Jurkat, Clone E6-1 (cell line): ENCODE data around the gene ZNF155.

ENCODE experiments used
- DNase-seq: peaks from one replicate; pipeline ENCODE4 v3.0.0-alpha.2; 2011; ENCODE audit warnings: low read depth, low spot score
- H3K4me3 ChIP-seq: 2 replicates; pipeline ENCODE4 v1.5.1; 2011; ENCODE audit warnings: mild to moderate bottlenecking, low read length, control low read depth, moderate library complexity

ZNF155 gene

DNA sequence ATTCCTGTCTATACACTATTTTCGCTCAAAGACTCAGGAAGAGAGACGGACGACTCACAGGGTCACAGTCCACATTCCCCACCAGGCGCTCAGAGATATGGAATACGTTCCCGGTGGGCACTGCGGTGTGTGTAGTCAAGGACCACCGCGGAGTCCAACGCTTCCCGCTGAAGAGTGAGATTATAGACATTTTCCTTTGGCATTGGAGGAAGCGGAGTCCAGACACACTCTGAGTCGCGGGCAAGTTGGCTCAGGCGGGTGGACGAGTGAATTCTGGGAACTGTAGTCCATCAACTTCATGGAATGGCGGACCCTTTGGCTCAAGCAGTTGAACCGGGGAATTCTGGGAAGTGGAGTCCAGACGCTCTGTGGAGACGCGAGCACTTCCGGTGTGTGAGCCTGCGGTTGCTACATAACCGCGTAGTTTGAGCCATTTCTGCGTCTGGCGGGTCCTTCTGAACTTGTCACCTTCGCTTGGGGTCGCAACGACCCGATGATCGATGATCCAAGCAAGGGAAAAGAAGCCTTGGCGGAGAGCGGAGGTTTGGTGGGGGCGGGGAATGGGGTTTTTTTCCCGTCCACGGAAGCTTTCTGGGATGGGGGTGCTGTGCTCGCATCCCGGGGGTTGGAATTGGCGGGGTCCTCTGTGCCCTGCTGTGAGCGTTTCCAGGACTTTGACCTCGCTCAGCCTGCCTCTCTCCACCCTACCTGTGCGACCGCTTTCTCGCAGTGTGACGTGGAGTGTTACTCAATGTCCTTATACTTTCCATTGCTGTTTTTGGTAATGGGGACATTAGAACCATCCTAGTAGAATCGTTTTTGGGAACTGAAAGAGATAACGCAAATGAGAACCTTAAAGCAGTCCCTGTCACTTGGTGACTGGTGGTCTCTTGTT is 18.8 kb downstream of the ZNF155 start, which contains the start of gene ZNF230:
Gene ZNF230, plus strand, starts transcription at position 392 of the 895 bp plus-strand sequence. CDS start 4,122 bp downstream, outside the sequence.
- peak; percentile 79 for DNase-seq
- H3K4me3 ChIP-seq: peak within 1 kb of the TSS; percentile 67

DNA sequence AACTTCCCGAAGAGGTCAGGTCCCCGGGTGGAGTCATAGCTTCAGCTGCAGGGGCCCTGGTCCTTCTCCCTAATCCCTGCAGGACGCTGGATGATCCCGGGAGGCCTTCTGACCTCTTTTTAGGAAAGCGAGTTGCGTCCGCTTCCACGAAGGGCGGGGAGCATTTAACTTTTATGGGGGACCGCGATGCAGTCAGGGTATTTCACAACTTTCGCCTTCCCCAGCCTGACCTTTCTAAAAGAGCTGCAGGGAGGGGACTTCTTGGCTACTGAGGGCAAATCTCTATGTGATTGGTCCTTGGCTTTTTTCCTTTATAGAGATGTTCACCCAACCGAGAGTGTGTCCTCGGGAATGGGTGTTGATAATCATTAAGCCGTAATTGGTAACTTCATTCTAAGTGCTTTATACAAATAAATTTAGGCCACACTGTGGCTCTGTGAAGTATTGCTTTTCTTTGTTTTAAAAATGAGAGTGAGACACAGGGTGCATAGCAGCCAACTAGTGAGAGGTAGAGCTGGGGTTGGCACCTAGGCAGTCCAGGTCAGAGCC is 19.5 kb downstream of the ZNF155 start:
- DNase-seq: peak; percentile 8
- peak overlapping the region; percentile 67 for H3K4me3 ChIP-seq

DNA sequence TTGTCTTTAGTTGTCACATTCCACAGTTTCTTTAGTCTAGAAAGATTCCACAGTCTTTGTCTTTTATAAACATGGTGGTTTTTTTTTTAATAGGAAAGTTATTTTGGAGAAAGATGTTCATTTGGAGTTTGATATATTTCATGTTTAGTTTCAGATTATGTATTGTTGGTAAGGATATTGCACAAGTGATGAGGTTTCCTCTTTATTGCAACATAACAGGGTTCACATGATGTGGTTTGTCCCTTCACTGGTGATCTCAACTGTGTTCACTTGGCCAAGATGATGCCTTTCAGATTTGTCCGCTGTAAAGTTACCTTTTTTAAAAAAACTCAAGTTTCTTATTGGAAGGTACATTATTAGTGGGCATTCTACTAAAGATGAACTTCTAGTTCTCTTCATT is 22.0 kb downstream of the ZNF155 start:
- no peak for DNase-seq
- no peak overlapping the region for H3K4me3 ChIP-seq

DNA sequence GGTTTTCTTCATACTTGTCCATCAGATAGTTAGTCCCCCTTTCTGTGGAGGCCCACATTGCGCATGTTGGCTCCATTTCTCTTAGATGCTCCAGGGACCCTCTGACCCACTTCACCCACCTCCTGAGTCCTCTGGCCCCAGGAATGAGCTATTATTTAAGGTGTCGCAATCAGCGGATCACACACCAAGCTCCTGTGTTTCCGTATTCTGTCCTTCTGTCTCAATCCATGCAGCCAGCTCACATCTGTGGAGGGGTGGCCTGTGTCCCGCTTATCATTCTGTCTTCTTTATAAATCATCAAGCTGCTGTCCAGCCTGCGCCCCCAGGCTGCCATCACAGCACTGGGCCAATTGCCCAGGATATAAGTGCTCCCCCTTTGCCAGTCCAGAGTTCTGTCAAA is 23.5 kb downstream of the ZNF155 start:
- no peak overlapping the region for H3K4me3 ChIP-seq
- no peak for DNase-seq

DNA sequence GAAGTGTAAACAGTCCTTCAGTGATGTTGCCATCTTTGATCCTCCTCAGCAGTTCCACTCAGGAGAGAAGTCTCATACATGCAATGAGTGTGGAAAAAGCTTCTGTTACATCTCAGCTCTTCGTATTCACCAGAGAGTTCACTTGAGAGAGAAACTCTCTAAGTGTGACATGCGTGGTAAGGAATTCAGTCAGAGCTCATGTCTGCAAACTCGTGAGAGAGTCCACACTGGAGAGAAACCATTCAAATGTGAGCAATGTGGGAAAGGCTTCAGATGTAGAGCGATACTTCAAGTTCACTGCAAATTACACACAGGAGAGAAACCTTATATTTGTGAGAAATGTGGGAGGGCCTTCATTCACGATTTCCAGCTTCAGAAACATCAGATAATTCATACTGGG is 26.5 kb downstream of the ZNF155 start:
- DNase-seq: no peak
- H3K4me3 ChIP-seq: no peak overlapping the region

DNA sequence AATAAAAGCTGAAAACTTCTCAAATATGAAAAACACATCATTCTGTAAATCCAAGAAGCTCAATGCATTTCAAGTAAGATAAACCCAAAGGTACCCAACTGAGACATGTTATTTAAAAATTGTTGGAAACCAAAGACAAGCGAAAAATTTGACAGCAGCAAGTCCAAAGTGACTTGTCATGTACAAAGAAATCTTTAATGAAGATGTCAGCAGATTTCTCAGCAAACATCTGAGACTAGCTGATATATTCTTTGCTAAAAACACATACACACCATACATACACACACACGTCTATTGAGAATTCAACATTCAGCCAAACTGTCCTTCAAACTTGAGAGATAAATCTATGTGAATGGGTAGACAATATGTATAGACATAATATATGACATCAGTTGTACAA is 35.5 kb downstream of the ZNF155 start:
- H3K4me3 ChIP-seq: no peak overlapping the region
- DNase-seq: no peak

DNA sequence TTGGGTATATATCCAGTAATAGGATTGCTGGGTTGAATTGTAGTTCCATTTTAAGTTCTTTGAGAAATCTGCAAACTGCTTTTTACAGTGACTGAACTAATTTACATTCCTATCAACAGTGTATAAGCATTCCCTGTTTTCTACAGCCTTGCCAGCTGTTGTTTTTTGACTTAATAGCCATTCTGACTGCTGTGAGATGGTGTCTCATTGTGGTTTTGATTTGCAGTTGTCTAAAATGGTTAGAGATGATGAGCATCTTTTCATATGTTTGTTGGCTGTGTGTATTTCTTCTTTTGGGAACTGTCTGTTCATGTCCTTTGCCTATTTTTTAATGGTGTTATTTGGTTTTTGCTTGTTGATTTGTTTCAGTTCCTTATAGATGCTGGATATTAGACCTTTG is 37.2 kb downstream of the ZNF155 start:
- H3K4me3 ChIP-seq: no peak overlapping the region
- DNase-seq: no peak

DNA sequence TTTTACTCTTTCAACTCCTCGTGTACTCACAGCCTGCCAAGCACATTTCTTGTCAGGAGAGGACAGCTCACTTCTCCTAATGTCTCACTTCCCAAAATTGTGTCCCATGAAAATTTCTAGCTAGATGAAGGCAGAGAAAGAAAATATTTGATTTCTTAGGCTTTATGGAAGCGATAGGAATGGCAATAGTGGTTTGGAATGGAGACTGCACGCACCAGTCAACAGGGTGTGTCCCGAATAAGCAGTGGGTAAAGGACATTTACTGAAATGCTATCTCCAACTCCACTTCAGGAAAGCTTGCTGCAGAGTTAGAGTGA is 40.9 kb downstream of the ZNF155 start:
- no peak for DNase-seq
- H3K4me3 ChIP-seq: peak overlapping the region; percentile 49

DNA sequence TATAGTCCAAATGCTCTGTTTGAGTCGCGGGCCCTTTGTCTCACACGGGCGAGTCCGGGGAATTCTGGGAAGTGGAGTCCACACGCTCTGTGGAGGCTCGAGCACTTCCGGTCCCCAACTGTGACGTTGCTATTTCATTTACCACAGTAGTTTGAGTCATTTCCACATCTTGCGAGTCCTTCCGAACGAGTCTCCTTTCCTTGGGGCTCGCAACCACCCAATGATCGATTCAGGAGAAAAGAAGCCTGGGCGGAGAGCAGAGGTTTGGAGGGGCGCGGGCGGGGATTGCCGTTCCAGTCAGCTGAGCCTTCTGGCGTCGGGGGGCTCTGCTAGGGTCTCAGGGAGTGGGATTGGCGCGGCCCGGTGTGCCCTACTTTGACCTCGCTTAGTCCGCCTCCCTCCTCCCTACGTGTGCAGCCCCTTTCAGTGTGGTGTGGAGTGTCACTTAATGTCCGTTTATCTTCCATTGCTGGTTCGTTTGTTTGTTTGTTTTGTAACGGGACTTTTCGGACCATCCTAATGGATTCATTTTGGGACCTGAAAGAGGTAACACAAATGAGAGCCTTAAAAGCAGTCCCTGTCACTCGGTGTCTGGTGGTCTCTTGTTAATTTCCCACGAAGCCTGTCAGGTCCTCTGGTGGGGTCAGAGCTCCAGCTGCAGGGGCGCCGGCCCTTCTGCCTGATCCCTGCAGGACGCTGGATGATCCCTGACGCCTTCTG is 41.4 kb downstream of the ZNF155 start, which contains the start of gene ZNF222:
Gene ZNF222, plus strand, starts transcription at position 163 of the 720 bp plus-strand sequence. Its CDS starts 58 bp downstream, at position 221.
- peak; percentile 46 for DNase-seq
- peak within 1 kb of the TSS; percentile 49 for H3K4me3 ChIP-seq

DNA sequence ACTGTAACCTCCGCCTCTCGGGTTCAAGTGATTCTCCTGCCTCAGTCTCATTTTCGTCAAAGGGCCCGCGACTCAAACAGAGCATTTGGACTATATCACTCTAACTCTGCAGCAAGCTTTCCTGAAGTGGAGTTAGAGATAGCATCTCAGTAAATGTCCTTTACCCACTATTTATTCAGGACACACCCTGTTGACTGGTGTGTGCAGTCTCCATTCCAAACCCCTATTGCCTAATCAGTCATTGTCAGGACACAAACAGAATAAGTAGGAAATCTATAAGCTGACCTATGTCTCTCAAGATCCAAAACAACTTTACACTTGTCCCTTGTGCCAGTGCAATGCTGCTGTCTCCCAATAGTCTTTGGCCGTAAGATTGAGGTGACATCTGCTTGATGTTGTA is 42.6 kb downstream of the ZNF155 start:
- DNase-seq: no peak
- H3K4me3 ChIP-seq: no peak overlapping the region

DNA sequence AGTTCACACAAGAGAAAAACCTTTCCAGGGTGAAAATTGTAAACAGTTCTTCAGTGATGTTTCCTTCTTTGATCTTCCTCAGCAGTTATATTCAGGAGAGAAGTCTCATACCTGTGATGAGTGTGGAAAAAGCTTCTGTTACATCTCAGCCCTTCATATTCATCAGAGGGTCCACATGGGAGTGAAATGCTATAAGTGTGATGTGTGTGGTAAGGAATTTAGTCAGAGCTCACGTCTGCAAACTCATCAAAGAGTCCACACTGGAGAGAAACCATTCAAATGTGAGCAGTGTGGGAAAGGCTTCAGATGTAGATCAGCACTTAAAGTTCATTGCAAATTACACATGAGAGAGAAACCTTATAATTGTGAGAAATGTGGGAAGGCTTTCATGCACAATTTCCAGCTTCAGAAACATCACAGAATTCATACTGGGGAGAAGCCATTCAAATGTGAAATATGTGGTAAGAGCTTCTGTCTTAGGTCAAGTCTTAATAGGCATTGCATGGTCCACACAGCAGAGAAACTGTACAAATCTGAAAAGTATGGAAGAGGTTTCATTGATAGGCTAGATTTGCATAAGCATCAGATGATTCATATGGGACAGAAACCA is 48.1 kb downstream of the ZNF155 start:
- DNase-seq: no peak
- H3K4me3 ChIP-seq: no peak overlapping the region

DNA sequence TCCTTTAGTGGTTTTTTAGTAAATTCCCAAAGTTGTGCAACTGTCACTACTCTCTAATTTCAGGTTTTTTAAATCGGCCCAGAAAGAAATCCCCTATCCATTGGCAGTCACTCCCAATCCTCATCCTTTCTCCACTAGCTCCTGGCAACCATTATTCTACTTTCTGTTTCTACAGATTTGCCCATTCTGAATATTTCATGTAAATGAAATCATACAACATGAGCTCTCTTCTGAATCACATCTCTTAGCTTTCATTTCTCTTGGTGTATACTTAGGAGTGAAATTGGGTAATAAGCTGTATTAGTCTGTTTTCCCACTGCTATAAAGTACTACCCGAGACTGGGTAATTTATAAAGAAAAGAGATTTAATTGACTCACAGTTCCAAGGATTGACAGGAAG is 58.2 kb downstream of the ZNF155 start:
- H3K4me3 ChIP-seq: no peak overlapping the region
- no peak for DNase-seq
